ENCODE results near the gene OR2L5. TPM values are rescaled to one million over a fixed set of nuclear protein-coding genes. Genes with fewer than 3 reads are reported as not detected.

Gene OR2L5
- total RNA-seq, 1 experiment from 2014 or later = not detected

- CTCF ChIA-PET = no interaction called here
- Histone ChIP-seq H3K27ac (ENCODE audit: low read depth, low read length, poor library complexity, severe bottlenecking) (no peak overlapping the region), H3K9me3 (ENCODE audit: low read depth, low read length, poor library complexity, severe bottlenecking) (peaks cover 7% of the 10 kb centered on the region), H3K27me3 (replicated peaks; ENCODE audit: insufficient read depth, low read depth, low read length, poor library complexity) (no peaks in the 10 kb centered on the region), H3K4me1 (ENCODE audit: insufficient read depth, low read length, poor library complexity, severe bottlenecking) (no peaks in the 10 kb centered on the region), H3K4me3 (ENCODE audit: low read depth, low read length, poor library complexity, severe bottlenecking) (no peak overlapping the region), H3K36me3 (ENCODE audit: insufficient read depth, low read length, poor library complexity, severe bottlenecking) (no peaks in the 10 kb centered on the region)
- no peak for TF ChIP-seq CTCF (conservative IDR thresholded peaks at IDR 0.05; ENCODE audit: low read depth, low read length)
- TF ChIP-seq EZH2 (IDR thresholded peaks at IDR 0.05; ENCODE audit: borderline replicate concordance, low read depth, low read length, poor library complexity, severe bottlenecking) = no peak
- POLR2A ChIA-PET (ENCODE audit: low non-redundant PET) = no interaction called here
- no peak for DNase-seq (ENCODE audit: low spot score)
- BruUV-seq (replicated peaks) = no TSS peak
- intact Hi-C loops (cut with micrococcal nuclease; ENCODE audit: unreplicated experiment) = no loop called here
Measured at GRCh38 chr1:248065604-248066003, 52.1 kb downstream of the OR2L5 start.

Other genes starting within 250 kb of the OR2L5 start
- not detected in 2 replicates for gene OR14A16, start 189.5 kb upstream of the OR2L5 start, total RNA-seq (2021)
- gene OR11L1, start 171.8 kb upstream of the OR2L5 start, total RNA-seq (2021) = not detected in 2 replicates
- gene TRIM58, start 156.5 kb upstream of the OR2L5 start, total RNA-seq (2021) = not detected in 2 replicates
- not detected in 2 replicates for gene OR2W3, start 118.1 kb upstream of the OR2L5 start, total RNA-seq (2021)
- gene OR2T8, start 93.4 kb upstream of the OR2L5 start, total RNA-seq (2021) = not detected in 2 replicates
- not detected in 2 replicates for gene OR2AJ1, start 88.8 kb upstream of the OR2L5 start, total RNA-seq (2021)
- not detected in 2 replicates for gene OR2L8, start 64.8 kb upstream of the OR2L5 start, total RNA-seq (2021)
- gene OR2AK2, start 48.4 kb upstream of the OR2L5 start, total RNA-seq (2021) = not detected in 2 replicates
- 0.13 TPM in 1 of 2 replicates, not detected in the other for gene OR2L2, start 16.4 kb downstream of the OR2L5 start, total RNA-seq (2021)
- not detected in 2 replicates for gene OR2L3, start 33.2 kb downstream of the OR2L5 start, total RNA-seq (2021)
- gene OR2L13, start 81.5 kb downstream of the OR2L5 start, total RNA-seq (2021) = not detected in 2 replicates
- gene OR2M5, start 131.5 kb downstream of the OR2L5 start, total RNA-seq (2021) = not detected in 2 replicates
- gene OR2M2, start 161.2 kb downstream of the OR2L5 start, total RNA-seq (2021) = not detected in 2 replicates
- 0.15 and 0.19 TPM in 2 replicates for gene OR2M3, start 183.6 kb downstream of the OR2L5 start, total RNA-seq (2021)
- 0.11 and 0.13 TPM in 2 replicates for gene OR2M4, start 217.8 kb downstream of the OR2L5 start, total RNA-seq (2021)